ELR (cell line): ENCODE results near the gene LRP1.

Experiments
- DNase-seq: peaks from one replicate; pipeline ENCODE4 v3.0.0-alpha.2; 2015; ENCODE audit warnings: low read depth

Gene LRP1

DNA sequence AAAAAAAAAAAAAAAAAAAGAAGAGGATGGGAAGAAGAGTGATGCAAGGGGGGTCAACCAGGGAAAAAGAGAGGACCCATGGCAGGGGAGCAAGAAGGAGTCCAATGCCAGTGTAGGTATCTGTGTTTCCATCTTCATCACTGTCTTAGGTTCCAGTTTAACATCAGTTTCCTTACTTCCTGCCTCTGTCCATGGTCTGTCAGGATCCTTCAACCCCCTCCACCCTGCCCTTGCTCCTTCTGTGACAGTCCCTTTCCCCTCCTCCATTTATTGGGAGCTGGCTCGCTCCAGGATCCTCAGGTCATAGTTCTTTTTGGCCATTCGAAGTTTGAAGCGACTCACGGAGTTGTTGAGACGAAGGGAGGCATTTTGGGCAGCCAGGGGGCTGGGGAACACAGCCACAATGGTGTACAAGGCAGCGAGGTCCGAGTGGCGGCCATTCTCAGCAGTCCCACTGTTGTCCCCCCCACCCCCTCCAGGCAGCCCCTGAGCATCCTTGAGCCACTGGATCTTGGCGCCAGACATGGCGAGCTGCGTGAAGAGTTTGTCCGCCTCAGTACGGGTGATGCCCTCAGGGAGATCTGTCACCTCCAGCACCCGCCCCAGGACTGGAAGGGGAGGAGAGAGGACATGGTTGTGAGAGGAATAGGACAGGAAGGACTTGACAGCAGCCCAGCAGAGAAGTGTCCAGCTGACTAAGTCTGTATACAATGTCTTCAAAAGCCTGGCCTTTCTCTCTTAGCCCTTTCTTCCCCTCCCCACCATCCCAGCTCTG is 126.4 kb downstream of the LRP1 start:
- DNase-seq, result no peak

GRCh38 chr12:57255916-57256315 is 127.6 kb downstream of the LRP1 start:
- no peak for DNase-seq

DNA sequence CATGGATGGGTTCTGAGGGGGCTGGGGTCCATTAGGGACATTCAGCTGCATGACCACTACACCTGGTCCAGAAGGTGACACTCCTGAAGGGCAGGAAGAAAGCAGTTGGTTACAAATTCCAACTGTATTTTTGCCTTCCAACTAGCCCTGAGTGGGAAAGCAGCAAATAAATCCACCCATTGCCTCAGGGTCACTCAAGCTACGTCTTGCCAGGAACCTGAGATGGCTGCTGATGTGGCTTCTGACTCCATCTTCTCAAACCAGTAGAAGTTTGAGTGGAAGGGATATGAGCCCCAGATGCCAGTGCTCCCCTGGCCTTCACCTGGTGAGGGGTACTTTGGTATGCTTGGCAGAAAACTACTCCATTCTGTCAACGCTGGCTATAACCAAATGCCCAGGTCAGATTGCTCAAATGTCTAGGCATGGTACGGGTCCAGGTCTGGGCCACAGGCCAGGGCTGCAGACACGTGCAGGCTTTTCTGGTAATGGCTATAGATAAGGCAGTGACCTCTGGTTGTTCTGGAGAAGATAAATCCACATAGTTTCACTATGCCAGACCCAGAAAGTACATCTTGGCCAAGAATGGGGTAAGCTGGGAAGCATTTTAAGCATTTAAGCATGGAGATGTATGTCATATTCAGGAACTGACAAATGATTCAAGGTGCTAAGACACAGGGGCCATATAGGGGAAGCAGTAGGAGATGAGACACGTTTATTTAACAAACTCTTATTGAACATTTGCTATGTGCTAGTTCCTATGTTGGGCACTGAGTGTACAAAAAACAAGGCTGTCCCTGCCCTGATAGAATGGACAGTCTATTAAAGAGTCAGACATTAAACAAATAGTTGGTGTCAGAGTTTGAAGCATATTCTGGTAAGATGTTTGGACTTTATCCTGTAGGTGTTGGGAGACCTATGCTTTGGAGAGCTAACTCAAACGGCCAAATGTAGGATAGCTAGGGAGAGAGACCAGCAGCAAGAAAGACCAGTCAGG is 131.0 kb downstream of the LRP1 start:
- DNase-seq, result no peak

DNA sequence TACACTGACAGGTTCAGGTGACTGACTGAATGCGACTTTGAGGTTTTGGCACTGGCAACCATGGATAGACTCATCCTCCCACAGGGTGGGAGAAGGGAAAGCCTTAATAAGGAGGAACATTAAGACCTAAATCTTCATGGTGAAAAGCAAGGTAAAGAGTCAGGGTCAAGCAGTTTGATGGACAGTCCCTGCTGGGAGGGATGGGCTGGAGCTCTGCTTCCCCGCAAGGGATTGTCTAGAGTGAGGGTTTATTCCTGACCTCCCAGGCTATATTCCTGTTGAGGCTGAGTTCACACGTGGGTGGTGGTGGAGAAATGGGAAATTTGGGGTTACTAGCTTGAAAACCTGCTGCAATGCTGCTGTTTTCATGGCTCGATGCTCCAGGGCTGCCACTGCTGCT is 132.1 kb downstream of the LRP1 start:
- DNase-seq, result no peak

GRCh38 chr12:57261428-57261865 is 133.2 kb downstream of the LRP1 start:
- no peak for DNase-seq

- no peak for DNase-seq
Measured at GRCh38 chr12:57262126-57262822, 134.0 kb downstream of the LRP1 start.
